Esophagus muscularis mucosa (tissue), 4 donors: ENCODE data around the gene LY6G6D. TPM values are rescaled to one million over a fixed set of nuclear protein-coding genes. Genes with fewer than 3 reads are reported as not detected.

Experiments
- DNase-seq: peaks from one replicate; pipeline ENCODE4 v3.0.0-alpha.2; 2017; ENCODE audit errors: extremely low spot score
- H3K27ac ChIP-seq, 4 donors: fragments of 200-600 bp; sonication (generic); replicated peaks in 1 of 4; 1 replicate in 3 of 4; 2 replicates in 1 of 4; pipeline ENCODE4 v1.5.1; 2016 to 2019; ENCODE audit warnings: mild to moderate bottlenecking in 1 of 4
- H3K27me3 ChIP-seq, 4 donors: fragments of 200-600 bp; sonication (generic); one replicate each; pipeline versions ENCODE4 v1.5.1 to v1.6.0; 2016 to 2019
- H3K36me3 ChIP-seq, 4 donors: fragments of 200-600 bp; sonication (generic); one replicate each; pipeline ENCODE4 v1.5.1; 2016 to 2019
- H3K4me1 ChIP-seq, 4 donors: fragments of 200-600 bp; sonication (generic); one replicate each; pipeline ENCODE4 v1.5.1; 2016 to 2019
- H3K4me3 ChIP-seq, 4 donors: fragments of 200-600 bp; sonication (generic); 1 replicate in 2 of 4; 2 replicates in 2 of 4; pipeline ENCODE4 v1.5.1; 2016 to 2019; ENCODE audit warnings: mild to moderate bottlenecking in 4 of 4, moderate library complexity in 1 of 4
- H3K9me3 ChIP-seq, 4 donors: fragments of 200-600 bp; sonication (generic); 1 replicate in 3 of 4; 2 replicates in 1 of 4; pipeline ENCODE4 v1.5.1; 2016 to 2019
- CTCF ChIP-seq, 3 experiments: fragments of 200-600 bp in 2 of 3; fragments of 450-650 bp in 1 of 3; sonication (generic) in 2 of 3; IDR thresholded peaks; one replicate each; pipeline ENCODE4 v1.5.1; 2017 to 2019; ENCODE audit warnings: antibody characterized with exemption in 3 of 3, mild to moderate bottlenecking in 2 of 3, moderate library complexity in 1 of 3
- EP300 ChIP-seq: sonication (generic); formaldehyde crosslinking; IDR thresholded peaks from one replicate; pipeline ENCODE4 v1.6.1; 2017; ENCODE audit warnings: antibody characterized with exemption
- POLR2A ChIP-seq: fragments of 450-650 bp; IDR thresholded peaks from one replicate; pipeline ENCODE4 v1.6.1; 2017; ENCODE audit warnings: antibody characterized with exemption, moderate library complexity, mild to moderate bottlenecking, low read depth
- POLR2AphosphoS5 ChIP-seq, 2 donors: sonication (generic); formaldehyde crosslinking; IDR thresholded peaks; one replicate each; pipeline ENCODE4 v1.6.1; 2017; ENCODE audit warnings: antibody characterized with exemption in 2 of 2
- WGBS: methylation state at CpG from one replicate; pipeline ENCODE4 v1.1.5; 2018; 5-methylcytosine and 5-hydroxymethylcytosine counted together
- intact Hi-C: fragments of 100-400 bp; cut with DNase I; formaldehyde crosslinking; loops from one replicate; pipeline ENCODE4 v1.15.1; 2023
- total RNA-seq, 4 donors: library from RNA; depleted of rRNA; stranded (reverse); fragments of >200 nt; gene quantifications; one replicate each; pipeline versions ENCODE4 v1.1.0 to v1.2.1, GENCODE V29; 2016

The LY6G6D gene
- total RNA-seq, 4 donors from 2014 or later, result not detected

GRCh38 chr6:31691564-31692108 is 23.5 kb upstream of the LY6G6D start:
- no peaks in the 10 kb centered on the region for H3K4me1 ChIP-seq
- 89% methylated on average over 11 of the region's 12 CpGs for WGBS
- no peak overlapping the region for H3K27ac ChIP-seq
- H3K36me3 ChIP-seq, result peaks cover 68 to 100% (median 99%) of the 10 kb centered on the region in 4 donors
- intact Hi-C loops, result no loop called here
- no peak overlapping the region for H3K4me3 ChIP-seq
- H3K9me3 ChIP-seq, result no peaks in the 10 kb centered on the region
- TF ChIP-seq CTCF (IDR thresholded peaks at IDR 0.05) (no peak), POLR2AphosphoS5 (IDR thresholded peaks at IDR 0.05) (no peak), EP300 (no peak), POLR2A (no peak)
- no peaks in the 10 kb centered on the region for H3K27me3 ChIP-seq
- DNase-seq, result no peak

- 83% methylated on average over 4 of the region's 4 CpGs for WGBS
These were observed 22.8 kb upstream of the LY6G6D start for GRCh38 chr6:31692353-31692752.

GRCh38 chr6:31692886-31693285 is 22.3 kb upstream of the LY6G6D start:
- intact Hi-C loops, result no loop called here
- H3K4me3 ChIP-seq, result no peak overlapping the region
- H3K36me3 ChIP-seq, result peaks cover 61 to 100% (median 95%) of the 10 kb centered on the region in 4 donors
- 83% methylated on average over 9 of the region's 9 CpGs for WGBS
- no peaks in the 10 kb centered on the region for H3K9me3 ChIP-seq
- DNase-seq, result no peak
- TF ChIP-seq POLR2AphosphoS5 (IDR thresholded peaks at IDR 0.05) (no peak), EP300 (no peak), CTCF (IDR thresholded peaks at IDR 0.05) (no peak), POLR2A (no peak)
- no peaks in the 10 kb centered on the region for H3K27me3 ChIP-seq
- no peak overlapping the region for H3K27ac ChIP-seq
- H3K4me1 ChIP-seq, result peaks cover 0 to 8% (median 0%) of the 10 kb centered on the region in 4 donors

More at GRCh38 chr6:31692353-31692752, 22.8 kb upstream of the LY6G6D start:
- Histone ChIP-seq H3K27ac (no peak overlapping the region), H3K4me3 (no peak overlapping the region), H3K4me1 (peaks cover 0 to 4% (median 0%) of the 10 kb centered on the region in 4 donors), H3K27me3 (no peaks in the 10 kb centered on the region), H3K9me3 (no peaks in the 10 kb centered on the region), H3K36me3 (peaks cover 66 to 100% (median 97%) of the 10 kb centered on the region in 4 donors)
- intact Hi-C loops, result no loop called here
- TF ChIP-seq POLR2A, result no peak
- TF ChIP-seq POLR2AphosphoS5 (IDR thresholded peaks at IDR 0.05), result no peak
- TF ChIP-seq EP300, result no peak
- TF ChIP-seq CTCF (IDR thresholded peaks at IDR 0.05), result no peak
- no peak for DNase-seq

GRCh38 chr6:31693535-31693934 is 21.6 kb upstream of the LY6G6D start:
- Histone ChIP-seq H3K4me3 (no peak overlapping the region), H3K27me3 (no peaks in the 10 kb centered on the region), H3K4me1 (peaks cover 0 to 10% (median under 1%) of the 10 kb centered on the region in 4 donors), H3K27ac (no peak overlapping the region), H3K9me3 (no peaks in the 10 kb centered on the region), H3K36me3 (peaks cover 54 to 100% (median 91%) of the 10 kb centered on the region in 4 donors)
- no peak for DNase-seq
- WGBS, result 81% methylated on average over 6 of the region's 6 CpGs
- intact Hi-C loops, result no loop called here
- no peak for TF ChIP-seq EP300
- TF ChIP-seq POLR2AphosphoS5 (IDR thresholded peaks at IDR 0.05), result no peak
- TF ChIP-seq CTCF (IDR thresholded peaks at IDR 0.05), result no peak
- no peak for TF ChIP-seq POLR2A

- H3K4me3 ChIP-seq, result no peak overlapping the region
- 30% methylated on average over 3 of the region's 3 CpGs for WGBS
- peaks cover 17 to 43% (median 25%) of the 10 kb centered on the region in 4 donors for H3K4me1 ChIP-seq
- TF ChIP-seq EP300 (no peak), CTCF (IDR thresholded peaks at IDR 0.05) (no peak), POLR2A (no peak), POLR2AphosphoS5 (IDR thresholded peaks at IDR 0.05) (no peak)
- no peak for DNase-seq
- H3K27ac ChIP-seq, result no peak overlapping the region
- intact Hi-C loops, result no loop called here
- peaks cover 50 to 84% (median 68%) of the 10 kb centered on the region in 4 donors for H3K36me3 ChIP-seq
- no peaks in the 10 kb centered on the region for H3K27me3 ChIP-seq
- H3K9me3 ChIP-seq, result no peaks in the 10 kb centered on the region
These were observed 17.6 kb upstream of the LY6G6D start for GRCh38 chr6:31697555-31697954.
